Measurements from ENCODE around the gene SHE. TPM values are rescaled to one million over a fixed set of nuclear protein-coding genes. Genes with fewer than 3 reads are reported as not detected.

Gene SHE
- total RNA-seq, 4 donors from 2014 or later: 11.6 to 55.0 (median 25.8) TPM

DNA sequence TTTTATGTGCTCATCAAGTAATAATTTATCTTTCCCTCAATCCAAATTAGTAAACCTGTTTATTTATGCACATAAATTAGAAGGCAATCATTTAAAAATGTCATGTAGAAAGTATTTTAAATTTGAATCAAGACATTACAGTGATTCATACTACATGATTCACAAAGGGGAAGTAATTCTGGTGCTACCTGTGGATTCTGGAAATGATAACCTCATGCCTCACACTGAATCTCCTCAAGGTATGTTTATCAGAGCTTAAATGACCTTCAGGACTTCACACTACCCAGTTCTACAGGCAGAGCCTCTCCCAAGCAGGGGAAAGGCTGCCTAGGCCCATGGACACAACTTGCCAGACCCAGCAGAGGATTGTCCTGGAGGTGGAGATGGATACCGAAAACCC is 25.4 kb downstream of the SHE start:
- TF ChIP-seq, protein P1, sequence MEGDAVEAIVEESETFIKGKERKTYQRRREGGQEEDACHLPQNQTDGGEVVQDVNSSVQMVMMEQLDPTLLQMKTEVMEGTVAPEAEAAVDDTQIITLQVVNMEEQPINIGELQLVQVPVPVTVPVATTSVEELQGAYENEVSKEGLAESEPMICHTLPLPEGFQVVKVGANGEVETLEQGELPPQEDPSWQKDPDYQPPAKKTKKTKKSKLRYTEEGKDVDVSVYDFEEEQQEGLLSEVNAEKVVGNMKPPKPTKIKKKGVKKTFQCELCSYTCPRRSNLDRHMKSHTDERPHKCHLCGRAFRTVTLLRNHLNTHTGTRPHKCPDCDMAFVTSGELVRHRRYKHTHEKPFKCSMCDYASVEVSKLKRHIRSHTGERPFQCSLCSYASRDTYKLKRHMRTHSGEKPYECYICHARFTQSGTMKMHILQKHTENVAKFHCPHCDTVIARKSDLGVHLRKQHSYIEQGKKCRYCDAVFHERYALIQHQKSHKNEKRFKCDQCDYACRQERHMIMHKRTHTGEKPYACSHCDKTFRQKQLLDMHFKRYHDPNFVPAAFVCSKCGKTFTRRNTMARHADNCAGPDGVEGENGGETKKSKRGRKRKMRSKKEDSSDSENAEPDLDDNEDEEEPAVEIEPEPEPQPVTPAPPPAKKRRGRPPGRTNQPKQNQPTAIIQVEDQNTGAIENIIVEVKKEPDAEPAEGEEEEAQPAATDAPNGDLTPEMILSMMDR (IDR thresholded peaks at IDR 0.05; ENCODE audit: low read depth): no peak

DNA sequence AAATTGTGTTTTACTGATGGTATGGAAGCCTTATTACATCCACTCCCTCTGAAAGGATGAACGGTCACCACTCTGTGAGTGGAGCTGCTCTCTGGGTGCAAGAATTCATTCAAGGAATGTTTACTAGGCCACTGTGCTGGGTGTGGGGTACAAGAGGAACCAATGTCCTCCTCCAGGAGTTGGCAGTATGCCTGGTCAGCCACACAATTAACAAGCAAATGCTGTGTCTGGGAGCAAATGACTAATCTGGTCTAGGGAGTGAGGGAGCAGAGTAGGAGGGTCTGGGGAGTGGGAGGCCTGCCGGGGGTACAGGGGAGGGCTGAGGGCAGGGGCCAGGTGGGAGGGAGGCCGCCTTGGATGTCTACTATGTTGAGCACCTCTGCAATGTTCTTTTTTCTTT is 27.4 kb downstream of the SHE start:
- TF ChIP-seq, protein P1 (IDR thresholded peaks at IDR 0.05; ENCODE audit: low read depth): no peak

DNA sequence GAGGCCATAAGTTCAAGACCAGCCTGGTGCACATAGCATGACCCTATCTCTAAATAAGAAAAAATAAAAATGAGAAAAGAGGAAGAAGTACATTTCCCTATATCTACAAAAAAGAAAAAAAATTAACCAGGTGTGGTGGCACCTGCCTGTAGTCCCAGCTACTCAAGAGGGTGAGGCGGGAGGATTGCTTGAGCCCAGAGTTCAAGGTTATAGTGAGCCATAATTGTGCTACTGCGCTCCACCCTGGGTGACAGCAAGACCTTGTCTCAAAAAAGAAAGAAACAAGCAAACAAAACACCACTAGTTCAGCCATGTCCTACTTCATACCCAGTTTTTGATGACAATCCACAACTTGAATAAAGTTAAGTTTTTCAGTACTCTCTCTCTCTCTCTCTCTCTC is 30.9 kb downstream of the SHE start:
- TF ChIP-seq, protein P1 (IDR thresholded peaks at IDR 0.05; ENCODE audit: low read depth): no peak

DNA sequence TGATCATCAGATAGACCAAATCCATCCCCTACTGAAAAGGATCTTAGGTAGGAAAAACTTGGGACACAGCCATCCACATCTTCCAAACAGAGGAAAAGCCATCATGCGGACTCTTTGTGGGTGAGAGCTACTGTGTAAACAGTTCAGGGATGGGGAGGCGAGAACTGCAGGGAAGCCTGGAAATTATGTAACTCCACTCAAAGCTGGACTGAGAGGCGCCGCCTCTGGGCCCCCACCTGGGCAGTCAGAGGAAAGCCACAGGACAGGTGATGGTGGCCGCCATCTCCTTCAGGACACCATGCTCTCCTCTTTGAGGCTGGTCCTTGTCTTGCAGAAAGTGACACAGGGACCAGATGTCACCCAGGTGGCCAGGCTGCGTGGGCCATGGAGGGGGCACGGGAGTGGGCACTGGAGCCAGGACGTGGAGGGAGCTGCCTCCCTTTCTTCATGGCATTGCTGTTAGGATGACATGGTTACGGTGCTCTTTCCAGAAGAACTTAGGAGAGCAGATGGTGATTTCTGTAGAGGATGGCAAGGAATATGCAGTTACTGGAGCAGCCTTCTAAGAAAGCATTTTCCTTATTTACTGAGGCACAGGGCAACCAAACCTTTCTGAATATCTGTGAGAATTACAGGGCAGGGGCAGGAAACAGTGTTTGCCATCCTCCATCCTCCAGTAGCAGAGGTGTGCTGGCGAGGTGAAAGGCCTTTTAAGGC is 32.2 kb downstream of the SHE start:
- TF ChIP-seq, protein P1 (IDR thresholded peaks at IDR 0.05; ENCODE audit: low read depth): no peak

DNA sequence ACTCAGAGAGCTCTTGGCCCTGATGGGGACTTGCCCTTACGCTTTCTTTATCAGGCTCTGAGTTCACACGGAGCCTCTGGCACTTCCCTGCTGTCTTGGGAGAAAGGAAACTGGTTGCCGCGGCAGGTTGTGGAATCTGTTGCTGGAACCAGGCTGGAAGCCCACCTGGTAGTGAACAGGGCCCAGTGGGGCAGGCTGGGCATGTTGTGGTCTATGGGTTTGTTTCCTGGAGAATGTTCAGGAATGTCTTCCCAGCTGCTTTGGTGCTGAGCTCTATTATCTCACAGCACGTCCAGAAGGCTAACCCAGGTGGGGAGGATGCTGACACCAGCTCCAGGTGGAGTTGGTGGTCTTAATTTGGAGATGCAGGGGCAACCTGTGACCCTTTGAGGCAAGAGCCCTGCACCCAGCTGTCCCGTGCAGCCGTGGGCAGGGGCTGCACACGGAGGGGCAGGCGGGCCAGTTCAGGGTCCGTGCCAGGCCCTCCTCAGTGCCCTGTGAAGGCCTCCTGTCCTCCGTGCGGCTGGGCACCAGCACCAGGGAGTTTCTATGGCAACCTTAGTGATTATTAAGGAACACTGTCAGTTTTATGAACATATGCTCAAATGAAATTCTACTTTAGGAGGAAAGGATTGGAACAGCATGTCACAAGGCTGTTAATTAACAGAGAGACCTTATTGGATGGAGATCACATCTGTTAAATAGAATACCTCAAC is 33.5 kb downstream of the SHE start:
- TF ChIP-seq, protein P1 (IDR thresholded peaks at IDR 0.05; ENCODE audit: low read depth): no peak

DNA sequence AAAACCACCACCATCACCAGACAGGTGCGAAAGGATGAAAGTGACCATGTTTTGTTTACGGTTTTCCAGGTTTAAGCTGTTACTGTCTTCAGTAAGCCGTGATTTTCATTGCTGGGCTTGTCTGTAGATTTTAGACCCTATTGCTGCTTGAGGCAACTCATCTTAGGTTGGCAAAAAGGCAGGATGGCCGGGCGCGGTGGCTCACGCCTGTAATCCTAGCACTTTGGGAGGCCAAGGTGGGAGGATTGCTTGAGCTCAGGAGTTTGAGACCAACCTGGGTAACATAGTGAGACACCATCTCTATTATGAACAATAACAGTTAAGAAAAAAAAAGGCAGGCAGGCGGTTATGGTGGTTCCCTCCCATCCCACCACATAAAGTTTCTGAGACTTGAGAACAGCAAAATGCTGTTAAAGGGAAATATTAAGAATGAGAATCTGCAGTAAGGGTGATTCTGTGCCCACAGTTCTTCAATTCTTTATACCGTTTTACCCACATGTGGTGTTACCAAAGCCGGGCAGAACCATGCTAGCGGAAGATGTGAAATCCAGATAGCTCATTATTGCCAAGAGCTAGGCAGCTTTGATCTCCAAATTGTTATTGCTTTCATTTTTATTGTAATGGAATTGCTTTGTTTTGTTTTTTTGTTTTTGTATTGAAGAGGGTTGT is 34.6 kb downstream of the SHE start:
- TF ChIP-seq, protein P1 (IDR thresholded peaks at IDR 0.05; ENCODE audit: low read depth): no peak

DNA sequence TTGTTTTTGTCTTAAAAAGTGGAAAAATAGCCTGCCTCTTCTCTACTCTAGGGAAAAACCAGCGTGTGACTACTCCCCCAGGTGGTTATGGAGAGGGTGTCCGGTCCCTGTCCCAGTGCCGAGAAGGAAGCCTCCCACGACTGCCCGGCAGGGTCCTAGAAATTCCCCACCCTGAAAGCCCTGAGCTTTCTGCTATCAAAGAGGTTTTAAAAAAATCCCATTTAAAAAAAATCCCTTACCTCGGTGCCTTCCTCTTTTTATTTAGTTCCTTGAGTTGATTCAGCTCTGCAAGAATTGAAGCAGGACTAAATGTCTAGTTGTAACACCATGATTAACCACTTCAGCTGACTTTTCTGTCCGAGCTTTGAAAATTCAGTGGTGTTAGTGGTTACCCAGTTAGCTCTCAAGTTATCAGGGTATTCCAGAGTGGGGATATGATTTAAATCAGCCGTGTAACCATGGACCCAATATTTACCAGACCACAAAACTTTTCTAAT is 35.2 kb downstream of the SHE start:
- TF ChIP-seq, protein P1 (IDR thresholded peaks at IDR 0.05; ENCODE audit: low read depth): no peak

All from subcutaneous adipose tissue (tissue), 4 donors.